HG02943 (cell line): ENCODE data around the gene LDLRAD4.
A peak's percentile ranks its signal among the peaks of the same experiment; 100 is the strongest.

Source experiments
- ATAC-seq: cut with Tn5 transposase; IDR thresholded peaks from one replicate; pipeline ENCODE4 v1.9.1; 2021; ENCODE audit warnings: mild to moderate bottlenecking, low read depth, moderate library complexity; ENCODE audit not compliant: unreplicated experiment

LDLRAD4 gene

DNA sequence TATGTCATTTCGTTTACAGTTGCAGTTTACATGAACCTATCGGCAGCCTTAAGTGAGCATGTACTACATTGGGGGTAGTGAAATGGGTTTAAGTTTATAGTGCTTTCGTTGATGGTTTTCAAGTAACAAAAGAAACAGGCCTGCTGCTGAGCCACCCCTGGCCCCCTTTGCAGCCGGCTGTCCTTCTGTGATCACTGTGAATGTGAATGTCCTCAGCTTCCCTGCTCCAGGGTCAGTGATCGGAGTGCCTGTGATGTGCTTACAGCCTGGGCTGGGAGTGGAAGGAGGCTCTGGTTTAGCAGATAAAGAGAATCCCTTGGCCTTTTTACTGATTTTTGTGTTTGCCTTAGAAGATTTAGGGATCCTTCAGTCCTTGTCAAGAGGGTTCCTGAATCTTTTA is 353.6 kb downstream of the LDLRAD4 start:
- ATAC-seq, result no peak

DNA sequence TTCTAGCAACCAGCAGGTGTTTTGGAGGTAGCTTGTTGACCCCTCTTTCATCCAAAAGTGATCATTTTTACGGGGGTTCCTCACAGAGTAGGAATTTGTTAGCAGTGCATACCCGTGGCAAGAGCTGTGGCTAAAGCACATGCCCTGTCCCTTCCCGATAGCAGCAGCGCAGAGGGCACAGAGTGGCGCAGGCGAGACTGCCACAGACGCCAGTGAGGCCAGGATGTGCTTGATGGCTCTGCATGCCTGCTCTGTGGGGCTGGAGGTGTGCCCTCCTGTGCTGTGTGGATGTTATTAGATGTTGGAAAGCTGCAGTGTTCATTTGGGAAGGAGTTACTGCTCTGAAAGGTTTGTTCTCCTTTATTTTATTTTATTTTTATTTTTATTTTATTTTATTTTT is 354.2 kb downstream of the LDLRAD4 start:
- ATAC-seq, result no peak

DNA sequence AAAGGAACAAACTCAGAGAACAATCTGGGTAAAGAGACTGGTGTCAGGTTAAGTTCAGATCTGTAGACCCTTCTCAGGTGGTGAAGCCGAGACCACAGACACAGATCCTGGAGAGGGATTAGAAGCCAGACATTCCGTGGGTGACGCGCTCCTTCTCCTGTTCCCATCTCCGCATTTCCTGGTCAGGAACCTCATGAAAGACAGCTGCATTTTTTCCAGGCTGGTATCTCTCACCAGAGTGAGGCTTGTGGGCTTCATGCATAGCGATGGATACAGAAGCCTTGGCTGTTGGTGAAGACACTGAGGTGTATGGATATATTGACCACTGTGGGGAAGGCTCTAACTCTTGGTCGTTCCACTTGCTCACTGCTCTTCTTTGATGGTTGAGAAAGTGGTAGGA is 355.2 kb downstream of the LDLRAD4 start:
- no peak for ATAC-seq

DNA sequence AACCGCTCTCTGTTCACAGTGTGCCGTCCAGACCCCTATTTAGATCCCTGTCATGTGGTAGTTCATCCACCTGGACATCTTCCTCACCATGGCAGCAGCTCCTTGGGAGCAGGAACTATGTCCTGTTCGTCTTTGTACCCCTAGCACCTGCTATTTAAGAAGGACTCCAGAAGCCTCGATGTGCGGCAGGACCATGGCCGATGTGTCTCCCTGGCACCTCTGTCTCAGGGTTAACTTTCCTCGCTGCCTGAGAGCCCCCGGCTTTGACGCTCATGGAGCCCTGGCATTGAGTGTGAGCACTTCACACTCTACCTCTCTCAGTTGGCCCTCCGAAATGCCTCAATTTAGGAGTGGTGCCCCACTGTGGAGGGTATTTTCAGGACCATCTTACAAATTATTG is 355.8 kb downstream of the LDLRAD4 start:
- ATAC-seq, result no peak

DNA sequence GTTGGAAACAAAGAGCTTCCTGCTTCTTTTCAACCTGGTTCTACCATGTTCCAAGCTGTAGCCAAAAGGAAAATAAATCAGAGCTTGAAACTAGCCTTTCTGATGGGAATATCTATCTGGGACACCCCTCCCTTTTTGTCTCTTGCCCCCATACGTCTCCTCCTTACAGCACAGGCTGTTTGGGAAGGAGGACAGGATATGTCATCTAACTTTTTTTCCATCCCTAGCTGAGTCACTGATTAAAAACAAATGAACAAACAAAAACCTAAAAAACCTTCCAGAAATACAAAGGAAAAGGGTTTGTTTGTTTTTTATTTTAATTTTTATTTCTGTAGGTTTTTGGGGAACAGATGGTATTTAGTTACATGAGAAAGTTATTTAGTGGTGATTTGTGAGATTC is 356.2 kb downstream of the LDLRAD4 start:
- no peak for ATAC-seq

DNA sequence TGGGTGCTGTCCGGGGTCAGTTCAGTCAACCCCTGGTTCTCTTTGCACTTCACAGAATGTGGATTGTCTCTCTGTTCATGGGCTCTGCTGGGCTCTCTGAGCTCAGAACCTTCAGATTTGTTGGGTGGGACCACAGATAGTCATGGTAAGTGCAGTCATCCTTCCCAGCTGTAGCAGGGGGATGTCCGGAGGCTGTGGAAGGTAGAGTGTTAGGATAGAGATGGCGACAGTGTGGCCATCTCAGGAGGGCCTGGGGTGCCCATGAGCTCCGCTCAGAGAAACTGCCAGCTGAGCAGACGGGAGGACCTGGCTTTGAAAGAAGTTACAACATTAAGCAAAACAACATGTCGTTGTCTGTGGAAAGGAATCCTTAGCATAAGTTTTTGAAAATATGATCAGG is 358.0 kb downstream of the LDLRAD4 start:
- ATAC-seq, result no peak

DNA sequence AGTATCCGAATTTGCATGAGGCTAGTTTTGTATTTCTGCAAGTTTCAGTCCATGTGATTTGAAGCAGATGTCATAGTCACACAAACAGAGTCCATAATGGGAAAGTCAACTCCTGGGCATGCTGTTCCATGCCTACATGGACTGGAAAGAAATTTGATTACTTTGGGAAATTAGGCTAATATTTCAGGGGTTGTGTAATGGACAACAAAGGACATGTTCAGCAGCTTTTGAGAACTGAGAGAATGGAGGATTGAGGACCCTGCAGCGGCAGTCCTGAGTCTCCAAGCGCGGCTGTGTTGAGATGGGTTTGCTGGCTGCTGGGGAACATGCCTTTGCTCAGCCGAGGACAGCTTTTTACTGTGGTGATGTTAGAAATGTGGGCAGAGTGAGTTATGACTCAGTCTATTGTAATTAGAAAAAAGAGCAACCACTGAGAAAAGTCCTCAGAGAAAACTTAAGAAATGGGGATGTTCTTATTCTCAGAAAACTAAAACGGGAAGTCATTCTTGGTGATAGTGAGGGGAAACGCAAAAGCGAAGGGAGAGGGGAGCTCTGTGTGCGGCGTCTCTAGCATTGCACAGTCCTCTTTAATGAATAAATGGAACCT is 358.6 kb downstream of the LDLRAD4 start:
- ATAC-seq, result peak; percentile 77

DNA sequence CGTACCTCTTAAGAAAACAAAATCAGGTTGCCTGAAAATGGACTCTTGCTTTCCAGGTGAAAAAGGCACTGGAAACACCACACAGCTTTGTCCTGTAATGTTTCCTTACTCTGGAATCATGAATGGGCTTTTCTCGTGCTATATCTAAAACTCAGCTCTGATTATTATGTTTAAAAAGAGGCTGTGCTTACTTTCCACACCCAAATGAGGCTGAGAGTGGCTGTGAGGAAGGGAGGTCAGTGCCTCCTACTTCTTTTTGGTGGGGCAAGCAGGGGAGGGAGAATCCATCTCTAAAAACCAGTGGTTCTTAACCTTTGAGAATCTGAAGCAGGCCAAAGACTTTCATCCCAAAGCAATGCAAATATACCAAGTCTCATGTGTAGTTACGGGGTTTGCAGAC is 359.2 kb downstream of the LDLRAD4 start:
- no peak for ATAC-seq

DNA sequence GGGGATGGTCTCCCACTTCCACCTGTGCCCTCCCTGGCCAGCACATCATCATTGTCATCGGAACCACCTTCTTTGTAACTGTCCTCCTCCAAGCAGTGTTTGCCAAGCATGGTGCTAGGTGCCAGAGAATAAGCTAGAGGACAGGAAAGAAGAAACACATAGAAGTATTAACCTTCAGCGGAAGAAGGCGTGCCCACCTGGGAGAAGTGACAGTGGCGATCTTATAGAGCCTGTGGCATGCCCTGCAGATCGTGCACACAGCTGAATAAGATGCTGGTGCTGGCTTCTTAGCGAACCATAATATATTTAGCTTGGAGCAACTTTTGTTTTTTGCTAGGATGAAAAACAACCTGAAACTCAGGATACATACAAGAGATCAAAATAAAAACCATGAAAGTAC is 359.8 kb downstream of the LDLRAD4 start:
- no peak for ATAC-seq

DNA sequence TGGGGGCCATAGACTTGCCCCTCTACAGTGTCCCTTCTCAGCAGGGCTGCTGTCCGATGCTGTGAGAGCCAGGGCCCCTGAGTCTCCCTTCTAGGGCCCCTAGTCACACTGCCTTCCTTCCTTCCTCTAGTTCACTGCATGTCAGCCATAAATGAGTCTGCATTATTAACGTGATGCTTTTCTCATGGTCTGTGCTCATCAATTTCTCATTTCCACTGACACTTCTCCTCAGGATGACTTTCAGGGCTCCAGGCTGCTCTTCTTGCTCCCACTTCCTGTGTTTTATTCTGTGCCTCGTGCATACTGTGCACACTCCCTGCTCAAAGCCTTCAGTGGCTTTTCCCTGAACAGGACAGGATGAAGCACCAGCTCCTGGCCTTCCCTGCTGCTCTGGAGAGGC is 361.3 kb downstream of the LDLRAD4 start:
- ATAC-seq, result no peak

DNA sequence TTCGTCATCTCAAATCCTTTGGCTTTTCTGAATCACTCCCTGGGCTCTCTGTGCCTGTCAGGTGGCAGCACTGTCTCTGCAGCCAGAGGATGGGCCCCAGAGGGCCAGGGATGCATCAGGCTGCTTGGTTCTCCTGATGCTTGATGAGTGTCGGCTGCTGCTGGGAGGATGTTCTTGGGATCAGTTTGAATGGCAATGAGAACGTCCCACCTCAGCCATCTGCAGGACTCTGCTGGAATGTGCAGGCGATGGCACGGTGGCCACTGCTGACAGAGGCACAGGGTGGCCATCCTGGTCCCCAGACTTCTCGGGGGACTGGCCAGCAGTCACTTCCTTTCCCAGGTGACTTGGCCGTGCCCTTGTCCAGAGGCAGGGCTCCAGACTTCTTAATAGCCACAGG is 361.8 kb downstream of the LDLRAD4 start:
- ATAC-seq, result no peak

DNA sequence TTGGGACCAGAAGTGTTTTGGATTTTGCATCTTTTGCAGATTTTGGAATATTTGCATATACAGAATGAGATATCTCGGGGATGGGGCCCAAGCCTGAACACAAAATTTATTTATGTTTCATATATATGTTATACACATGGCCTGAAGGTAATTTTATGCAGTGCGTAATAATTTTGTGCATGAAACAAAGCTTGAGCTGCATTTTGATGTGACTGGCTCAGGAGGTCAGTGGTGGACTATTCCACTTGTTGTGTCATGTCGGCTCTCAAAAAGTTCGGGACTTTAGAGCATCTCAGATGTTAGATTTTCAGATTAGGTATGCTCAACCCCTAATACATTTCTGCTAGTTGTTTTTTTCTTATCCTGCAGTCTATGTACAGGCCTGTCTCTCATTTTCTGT is 362.4 kb downstream of the LDLRAD4 start:
- ATAC-seq, result no peak

DNA sequence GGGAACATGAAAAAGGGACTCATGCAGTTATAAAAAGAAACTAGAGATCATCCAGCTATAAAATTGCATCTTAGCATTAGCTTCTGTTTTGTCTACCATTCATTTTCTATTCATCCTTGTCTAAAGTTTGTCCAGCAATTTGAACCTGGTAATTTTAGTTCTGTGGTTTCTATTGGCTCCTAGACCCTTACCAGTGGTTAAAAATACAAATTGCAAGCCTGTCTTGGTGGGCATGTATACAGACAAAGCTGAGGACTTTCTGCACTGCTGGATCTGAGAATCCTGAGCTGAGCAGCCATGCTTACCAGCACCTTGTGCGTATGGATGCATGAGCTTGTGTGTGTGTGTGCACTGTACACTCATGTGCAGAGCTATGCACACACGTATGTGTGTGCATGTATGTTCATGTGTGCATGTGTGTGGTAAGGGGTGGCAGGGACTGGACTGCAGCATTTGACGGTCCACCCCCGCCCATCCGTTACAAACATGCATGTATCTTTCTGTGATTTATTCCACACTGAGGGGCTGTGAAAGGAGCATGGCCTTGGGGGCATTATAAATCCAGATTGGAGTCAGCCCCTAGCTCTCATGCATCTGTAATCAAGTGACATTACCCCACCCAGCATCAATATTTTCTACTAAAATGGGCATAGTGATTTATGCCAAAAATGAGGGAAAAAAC is 363.1 kb downstream of the LDLRAD4 start:
- no peak for ATAC-seq

DNA sequence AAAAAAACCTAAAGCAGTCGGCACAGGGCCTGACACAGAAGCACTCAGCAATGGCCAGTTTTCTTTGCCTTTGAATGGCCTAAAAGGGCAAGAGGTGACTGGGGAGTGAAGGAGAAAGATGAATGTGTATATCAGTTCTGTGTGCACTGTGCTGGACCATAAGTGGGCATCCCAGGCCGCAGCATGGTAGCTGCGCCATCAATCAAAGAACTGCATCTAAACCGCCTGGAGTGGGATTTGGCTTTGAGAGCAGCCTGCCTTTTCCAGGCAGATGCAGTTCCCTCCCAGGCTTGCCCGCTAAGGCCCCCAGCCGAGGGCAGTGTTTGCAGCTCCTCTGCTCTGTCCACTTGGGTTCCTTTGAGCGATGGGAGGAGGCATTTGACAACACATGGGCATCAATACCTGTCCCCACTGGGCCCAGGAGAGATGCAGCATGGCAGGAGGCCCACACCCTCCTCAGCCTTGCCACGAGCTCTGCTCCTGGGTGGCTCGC is 363.7 kb downstream of the LDLRAD4 start:
- no peak for ATAC-seq

DNA sequence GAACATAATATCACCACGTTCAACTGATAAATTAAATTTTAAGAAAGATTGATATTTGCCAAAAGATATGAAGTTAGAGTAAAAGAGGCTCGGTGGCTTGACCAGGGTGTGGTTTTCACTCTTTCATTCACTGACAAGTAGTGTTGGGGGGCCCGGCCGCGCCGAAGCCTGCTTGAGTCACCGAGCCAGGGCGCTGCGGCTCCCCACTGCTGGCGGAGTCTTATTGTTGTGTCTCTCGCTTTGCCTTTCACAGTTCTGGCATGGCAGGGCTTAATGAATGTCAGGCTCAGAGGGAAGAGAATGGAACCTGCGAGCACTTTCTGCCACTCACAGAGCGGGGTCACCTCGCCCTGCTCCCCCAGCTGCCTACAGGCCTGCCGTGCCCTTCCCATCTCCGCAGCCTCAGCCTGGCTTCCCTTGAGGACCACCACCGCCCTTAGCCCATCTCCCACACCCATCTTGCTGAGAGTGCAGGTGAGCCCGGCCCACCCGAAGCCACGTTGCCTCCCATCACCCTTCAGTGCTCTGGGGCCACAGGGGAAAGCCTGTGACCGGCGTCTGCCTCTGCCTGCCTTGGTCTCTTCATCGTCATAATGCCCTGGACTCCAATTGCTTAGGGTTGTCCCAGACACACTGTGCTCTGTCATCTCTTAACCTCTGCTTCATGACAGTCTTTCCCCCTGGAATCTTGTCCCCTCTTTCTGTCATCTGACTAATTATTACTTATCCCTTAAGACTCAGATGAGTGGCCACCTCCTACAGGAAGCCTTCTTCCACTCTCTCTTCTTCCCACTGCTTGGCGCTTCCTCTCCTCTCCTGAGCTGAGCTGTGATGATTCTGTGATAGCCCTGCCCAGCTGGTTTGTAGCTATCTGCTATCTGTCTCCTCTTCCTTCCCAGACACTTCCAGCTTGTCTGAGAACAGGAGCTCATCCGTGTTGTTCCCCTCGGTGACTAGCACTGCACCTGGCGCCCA is 365.3 kb downstream of the LDLRAD4 start:
- no peak for ATAC-seq

DNA sequence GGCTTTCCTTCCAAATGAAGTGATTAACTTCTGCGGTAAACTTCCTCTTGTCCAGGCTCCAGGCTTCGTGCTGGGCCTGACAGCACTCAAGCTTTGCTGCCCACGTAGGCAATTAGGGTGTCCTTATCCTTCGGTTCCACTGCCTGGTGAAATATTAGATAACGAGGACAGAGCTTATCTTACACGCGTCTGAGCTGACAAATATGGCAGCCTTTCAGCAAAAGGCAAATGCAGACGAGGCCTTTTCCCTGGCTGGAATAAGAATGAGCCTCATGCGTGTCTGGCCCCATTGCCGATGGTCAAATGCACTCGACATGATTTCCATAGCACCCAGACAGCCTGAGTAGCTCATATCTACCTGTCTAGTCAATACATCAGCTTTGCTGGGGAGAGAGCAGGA is 366.3 kb downstream of the LDLRAD4 start:
- ATAC-seq, result no peak

DNA sequence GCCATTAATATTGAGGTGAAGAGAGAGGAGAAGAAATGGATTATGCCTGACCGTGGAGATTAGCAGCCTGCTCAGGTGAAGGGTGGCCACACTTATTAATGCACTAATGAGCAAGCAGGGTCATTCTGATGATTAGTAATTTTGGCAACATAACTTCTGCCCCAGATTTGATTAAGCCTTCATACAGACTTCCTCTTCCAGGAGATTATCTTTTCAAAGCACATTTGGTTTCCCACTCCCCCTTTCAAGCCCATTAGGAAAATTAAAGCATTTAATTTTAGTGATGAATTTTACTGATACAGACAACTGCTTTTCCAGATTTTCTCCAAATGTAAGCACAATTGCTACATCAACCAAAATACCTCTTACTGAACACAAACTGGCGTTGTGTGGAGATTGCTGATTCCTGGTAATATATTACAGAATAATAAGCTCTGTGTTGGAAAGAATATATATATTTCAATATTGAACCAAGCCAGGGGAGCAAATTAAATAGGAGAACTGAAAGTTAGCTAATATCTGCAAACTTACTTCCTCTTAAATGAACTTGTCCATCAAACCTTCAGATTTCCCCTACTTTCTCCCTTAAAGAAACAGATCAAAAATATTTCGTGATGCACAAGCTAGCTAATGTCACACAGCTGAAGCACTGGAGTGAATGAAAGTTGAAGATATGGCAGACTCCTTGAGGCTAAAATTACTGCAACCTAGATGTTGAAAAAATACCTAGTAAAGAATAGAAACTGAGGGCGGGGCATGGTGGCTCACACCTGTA is 367.0 kb downstream of the LDLRAD4 start:
- no peak for ATAC-seq

DNA sequence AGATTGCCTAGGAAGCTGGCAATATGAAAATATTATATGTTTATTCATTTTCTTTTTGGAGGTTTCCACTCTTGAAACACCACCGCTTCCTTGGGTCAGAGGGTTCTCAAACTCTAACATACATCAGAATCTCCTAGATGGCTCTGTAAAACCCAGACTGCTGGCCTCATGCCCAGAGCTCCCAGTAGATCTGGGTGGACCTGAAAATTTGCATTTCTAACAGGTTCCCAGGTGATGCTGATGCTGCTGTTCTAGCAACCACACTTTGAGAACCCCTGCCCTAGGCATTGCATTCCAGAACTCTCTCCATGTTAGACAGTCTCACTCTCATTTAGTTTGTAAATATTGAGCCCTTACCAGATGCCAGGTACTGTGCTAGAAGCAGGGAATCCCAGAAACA is 368.4 kb downstream of the LDLRAD4 start:
- ATAC-seq, result no peak

DNA sequence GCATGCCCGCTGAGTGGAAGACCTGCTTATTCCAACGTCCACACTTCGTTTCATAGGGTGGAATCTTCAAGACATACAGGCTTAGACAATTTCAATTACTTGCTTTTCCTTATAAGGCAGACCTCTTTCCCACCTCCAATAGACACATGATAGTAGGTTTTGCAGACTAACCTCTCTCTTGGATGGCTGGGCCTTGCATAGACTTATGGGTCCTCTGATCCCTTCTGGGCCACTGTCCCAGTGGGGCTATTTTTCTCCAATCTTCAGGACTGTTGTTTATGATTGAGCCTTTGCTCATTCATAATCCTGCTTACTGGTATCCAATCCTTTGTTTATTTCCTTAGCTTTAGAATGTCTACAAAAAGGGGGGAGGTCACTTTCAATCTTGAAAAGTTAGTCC is 368.9 kb downstream of the LDLRAD4 start:
- no peak for ATAC-seq

DNA sequence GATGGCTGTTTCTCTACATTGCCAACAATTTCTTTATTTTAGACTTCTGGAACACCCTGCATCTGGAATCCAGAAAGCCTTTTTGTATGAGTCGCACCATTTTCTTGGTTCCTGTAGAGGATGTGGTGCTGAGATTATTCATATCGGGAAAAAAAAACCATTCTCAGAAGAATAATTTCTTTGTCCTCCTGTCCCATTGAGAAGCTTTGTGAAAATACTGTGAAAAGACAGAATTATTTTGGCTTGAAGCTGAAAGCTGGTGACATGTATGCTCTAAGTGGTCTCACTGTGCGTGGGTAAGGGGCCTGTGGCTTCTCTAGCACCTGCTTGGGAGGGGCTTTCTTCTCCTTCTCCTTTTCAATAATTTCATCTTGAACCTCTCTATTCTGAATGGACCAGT is 369.4 kb downstream of the LDLRAD4 start:
- ATAC-seq, result no peak

DNA sequence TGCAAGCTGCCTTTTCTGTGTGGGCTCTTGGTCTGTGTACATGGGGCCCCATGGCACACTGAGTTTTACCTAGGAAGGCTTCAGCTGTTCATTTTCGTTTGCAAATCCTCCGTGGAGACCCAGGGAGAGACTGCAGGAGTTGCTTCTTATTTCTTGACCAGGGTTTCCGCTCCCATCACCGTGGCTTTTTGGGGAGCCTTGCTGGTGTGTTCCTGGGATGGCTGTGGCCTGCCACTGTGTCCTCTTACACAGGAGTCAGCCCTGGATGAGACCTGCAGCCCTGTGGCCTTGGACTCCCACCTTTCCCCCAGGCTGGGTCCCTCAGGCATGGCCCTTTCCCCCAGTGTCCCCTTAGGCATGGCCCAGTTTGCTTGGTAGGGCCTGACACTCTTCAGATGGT is 370.8 kb downstream of the LDLRAD4 start:
- no peak for ATAC-seq
